Measurements from ENCODE around the gene SLC25A48. TPM values are rescaled to one million over a fixed set of nuclear protein-coding genes. Genes with fewer than 3 reads are reported as not detected.

Gene SLC25A48
- total and polyA plus RNA-seq, 2 donors (not counting 1 experiment from before 2014, with no cell fraction given) = not detected

- no peaks in the 10 kb centered on the region for H4K20me1 ChIP-seq (ENCODE audit: control insufficient read depth, extremely low read depth, insufficient read depth, low read length)
- H3K79me2 ChIP-seq (ENCODE audit: control insufficient read depth, insufficient read depth, low read length) = no peaks in the 10 kb centered on the region
- H3K9ac ChIP-seq (ENCODE audit: insufficient read depth, low read length) = no peak overlapping the region
- no peaks in the 10 kb centered on the region for H3K36me3 ChIP-seq (ENCODE audit: control insufficient read depth, insufficient read depth, low read length)
- no peak for DNase-seq (ENCODE audit: low read depth in 2 of 2)
- no peak overlapping the region for H2AFZ ChIP-seq (ENCODE audit: low read length)
- H3K27me3 ChIP-seq (ENCODE audit: control insufficient read depth, insufficient read depth, low read length) = no peaks in the 10 kb centered on the region
- H3K4me1 ChIP-seq (ENCODE audit: control insufficient read depth, extremely low read depth, insufficient read depth, low read length) = no peaks in the 10 kb centered on the region
- no peak overlapping the region for H3K4me3 ChIP-seq (replicated peaks in 1 of 4; ENCODE audit: control extremely low read depth in 1 of 4, insufficient read depth in 1 of 4, low read depth in 3 of 4, low read length in 4 of 4)
- no peak for TF ChIP-seq EZH2 (IDR thresholded peaks at IDR 0.05; ENCODE audit: low read length, missing control alignments)
- TF ChIP-seq, protein P1, sequence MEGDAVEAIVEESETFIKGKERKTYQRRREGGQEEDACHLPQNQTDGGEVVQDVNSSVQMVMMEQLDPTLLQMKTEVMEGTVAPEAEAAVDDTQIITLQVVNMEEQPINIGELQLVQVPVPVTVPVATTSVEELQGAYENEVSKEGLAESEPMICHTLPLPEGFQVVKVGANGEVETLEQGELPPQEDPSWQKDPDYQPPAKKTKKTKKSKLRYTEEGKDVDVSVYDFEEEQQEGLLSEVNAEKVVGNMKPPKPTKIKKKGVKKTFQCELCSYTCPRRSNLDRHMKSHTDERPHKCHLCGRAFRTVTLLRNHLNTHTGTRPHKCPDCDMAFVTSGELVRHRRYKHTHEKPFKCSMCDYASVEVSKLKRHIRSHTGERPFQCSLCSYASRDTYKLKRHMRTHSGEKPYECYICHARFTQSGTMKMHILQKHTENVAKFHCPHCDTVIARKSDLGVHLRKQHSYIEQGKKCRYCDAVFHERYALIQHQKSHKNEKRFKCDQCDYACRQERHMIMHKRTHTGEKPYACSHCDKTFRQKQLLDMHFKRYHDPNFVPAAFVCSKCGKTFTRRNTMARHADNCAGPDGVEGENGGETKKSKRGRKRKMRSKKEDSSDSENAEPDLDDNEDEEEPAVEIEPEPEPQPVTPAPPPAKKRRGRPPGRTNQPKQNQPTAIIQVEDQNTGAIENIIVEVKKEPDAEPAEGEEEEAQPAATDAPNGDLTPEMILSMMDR (conservative IDR thresholded peaks at IDR 0.05 in 1 of 2, IDR thresholded peaks at IDR 0.05 in 1 of 2; ENCODE audit: low read depth in 1 of 2, low read length in 2 of 2) = no peak
- no peaks in the 10 kb centered on the region for H3K9me3 ChIP-seq (ENCODE audit: control insufficient read depth, insufficient read depth, low read depth, low read length)
- H3K27ac ChIP-seq (ENCODE audit: insufficient read depth, low read length) = no peak overlapping the region
- H3K4me2 ChIP-seq (ENCODE audit: extremely low read depth, insufficient read depth, low read length) = no peak overlapping the region
Observed at GRCh38 chr5:135810188-135810943, 24.1 kb upstream of the SLC25A48 start.

DNA sequence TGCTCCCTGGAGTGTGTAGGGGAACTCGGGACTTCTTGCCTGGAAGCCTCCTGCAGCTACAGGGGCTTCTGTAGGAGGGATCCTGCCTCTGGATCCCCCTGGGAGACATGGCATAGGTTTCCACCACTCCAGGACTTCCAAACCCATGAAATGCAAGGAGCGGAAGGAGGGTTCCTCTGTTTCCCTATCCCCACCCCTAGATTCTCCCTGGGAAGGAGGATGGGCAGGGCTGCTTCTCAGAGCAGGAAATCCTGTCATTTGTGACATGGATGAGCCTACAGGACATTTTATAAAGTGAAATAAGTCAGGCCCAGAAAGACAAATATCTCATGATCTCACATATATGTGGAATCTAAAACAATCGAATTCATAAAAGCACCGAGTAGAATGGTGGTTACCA is 23.5 kb upstream of the SLC25A48 start:
- no peak overlapping the region for H3K27ac ChIP-seq (ENCODE audit: insufficient read depth, low read length)
- no peak for TF ChIP-seq EZH2 (IDR thresholded peaks at IDR 0.05; ENCODE audit: low read length, missing control alignments)
- TF ChIP-seq, protein P1 (conservative IDR thresholded peaks at IDR 0.05 in 1 of 2, IDR thresholded peaks at IDR 0.05 in 1 of 2; ENCODE audit: low read depth in 1 of 2, low read length in 2 of 2) = no peak
- no peaks in the 10 kb centered on the region for H3K4me1 ChIP-seq (ENCODE audit: control insufficient read depth, extremely low read depth, insufficient read depth, low read length)
- no peak overlapping the region for H2AFZ ChIP-seq (ENCODE audit: low read length)
- H4K20me1 ChIP-seq (ENCODE audit: control insufficient read depth, extremely low read depth, insufficient read depth, low read length) = no peaks in the 10 kb centered on the region
- H3K9ac ChIP-seq (ENCODE audit: insufficient read depth, low read length) = no peak overlapping the region
- no peaks in the 10 kb centered on the region for H3K27me3 ChIP-seq (ENCODE audit: control insufficient read depth, insufficient read depth, low read length)
- no peak overlapping the region for H3K4me2 ChIP-seq (ENCODE audit: extremely low read depth, insufficient read depth, low read length)
- DNase-seq (ENCODE audit: low read depth in 2 of 2) = no peak
- no peaks in the 10 kb centered on the region for H3K9me3 ChIP-seq (ENCODE audit: control insufficient read depth, insufficient read depth, low read depth, low read length)
- no peak overlapping the region for H3K4me3 ChIP-seq (replicated peaks in 1 of 4; ENCODE audit: control extremely low read depth in 1 of 4, insufficient read depth in 1 of 4, low read depth in 3 of 4, low read length in 4 of 4)
- H3K36me3 ChIP-seq (ENCODE audit: control insufficient read depth, insufficient read depth, low read length) = no peaks in the 10 kb centered on the region
- H3K79me2 ChIP-seq (ENCODE audit: control insufficient read depth, insufficient read depth, low read length) = no peaks in the 10 kb centered on the region

DNA sequence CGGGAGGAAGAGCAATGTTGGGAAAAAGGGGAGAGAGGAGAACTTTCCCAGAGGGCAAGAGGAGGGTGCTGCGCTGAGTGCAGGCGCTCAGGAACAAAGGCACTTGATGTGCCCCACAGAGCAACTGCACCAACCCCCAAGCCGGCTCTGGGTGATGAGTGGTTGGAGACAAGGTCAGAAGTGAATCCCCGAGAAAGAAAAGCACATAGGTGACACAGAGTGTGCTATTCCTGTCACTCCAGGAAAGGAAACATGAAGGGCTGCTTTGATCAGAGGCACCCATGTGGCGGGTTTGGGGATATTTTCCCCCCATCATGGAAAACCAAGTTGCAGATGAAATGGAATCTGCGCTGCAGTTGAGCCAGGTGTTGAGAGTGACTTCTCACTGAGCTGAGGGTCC is 20.7 kb upstream of the SLC25A48 start:
- no peaks in the 10 kb centered on the region for H3K36me3 ChIP-seq (ENCODE audit: control insufficient read depth, insufficient read depth, low read length)
- H3K4me1 ChIP-seq (ENCODE audit: control insufficient read depth, extremely low read depth, insufficient read depth, low read length) = no peaks in the 10 kb centered on the region
- no peak for DNase-seq (ENCODE audit: low read depth in 2 of 2)
- H3K9me3 ChIP-seq (ENCODE audit: control insufficient read depth, insufficient read depth, low read depth, low read length) = no peaks in the 10 kb centered on the region
- H3K27me3 ChIP-seq (ENCODE audit: control insufficient read depth, insufficient read depth, low read length) = no peaks in the 10 kb centered on the region
- H4K20me1 ChIP-seq (ENCODE audit: control insufficient read depth, extremely low read depth, insufficient read depth, low read length) = no peaks in the 10 kb centered on the region
- H2AFZ ChIP-seq (ENCODE audit: low read length) = no peak overlapping the region
- no peak overlapping the region for H3K9ac ChIP-seq (ENCODE audit: insufficient read depth, low read length)
- no peaks in the 10 kb centered on the region for H3K79me2 ChIP-seq (ENCODE audit: control insufficient read depth, insufficient read depth, low read length)
- no peak overlapping the region for H3K4me3 ChIP-seq (replicated peaks in 1 of 4; ENCODE audit: control extremely low read depth in 1 of 4, insufficient read depth in 1 of 4, low read depth in 3 of 4, low read length in 4 of 4)
- H3K27ac ChIP-seq (ENCODE audit: insufficient read depth, low read length) = no peak overlapping the region
- TF ChIP-seq EZH2 (IDR thresholded peaks at IDR 0.05; ENCODE audit: low read length, missing control alignments) = no peak
- TF ChIP-seq, protein P1 (conservative IDR thresholded peaks at IDR 0.05 in 1 of 2, IDR thresholded peaks at IDR 0.05 in 1 of 2; ENCODE audit: low read depth in 1 of 2, low read length in 2 of 2) = no peak
- H3K4me2 ChIP-seq (ENCODE audit: extremely low read depth, insufficient read depth, low read length) = no peak overlapping the region

Data from fibroblast of lung (primary cell).